Esophagus squamous epithelium (tissue), 5 donors: Measurements from ENCODE around the gene EXO1. TPM values are rescaled to one million over a fixed set of nuclear protein-coding genes. Genes with fewer than 3 reads are reported as not detected.

Experiments used
- DNase-seq: peaks from one replicate; lab custom pipeline; 2025; lab: John Stamatoyannopoulos, UW
- H3K27ac ChIP-seq, 4 donors: fragments of 200-600 bp; sonication (generic); one replicate each; pipeline ENCODE4 v1.5.1; 2016 to 2019; ENCODE audit warnings: mild to moderate bottlenecking in 1 of 4
- H3K27me3 ChIP-seq, 4 donors: fragments of 200-600 bp; sonication (generic); 1 replicate in 3 of 4; 2 replicates in 1 of 4; pipeline versions ENCODE4 v1.5.1 to v1.6.0; 2017 to 2021; ENCODE audit warnings: antibody characterized with exemption in 1 of 4
- H3K36me3 ChIP-seq, 3 donors: fragments of 200-600 bp; sonication (generic); one replicate each; pipeline ENCODE4 v1.5.1; 2016 to 2019
- H3K4me1 ChIP-seq, 3 donors: fragments of 200-600 bp; sonication (generic); one replicate each; pipeline ENCODE4 v1.5.1; 2017 to 2019
- H3K4me3 ChIP-seq, 4 donors: fragments of 200-600 bp; sonication (generic); 1 replicate in 3 of 4; 2 replicates in 1 of 4; pipeline ENCODE4 v1.5.1; 2016 to 2019; ENCODE audit warnings: mild to moderate bottlenecking in 2 of 4, moderate library complexity in 1 of 4
- H3K9me3 ChIP-seq, 3 donors: fragments of 200-600 bp; sonication (generic); one replicate each; pipeline ENCODE4 v1.5.1; 2016 to 2019
- POLR2A ChIP-seq, 4 donors: fragments of 450-650 bp; IDR thresholded peaks; one replicate each; pipeline ENCODE4 v1.6.1; 2017; ENCODE audit warnings: antibody characterized with exemption in 4 of 4, mild to moderate bottlenecking in 4 of 4, moderate library complexity in 3 of 4
- WGBS, 2 donors: methylation state at CpG; one replicate each; pipeline ENCODE4 v1.1.5; 2018; 5-methylcytosine and 5-hydroxymethylcytosine counted together
- intact Hi-C: fragments of 100-400 bp; cut with DNase I; formaldehyde crosslinking; loops from one replicate; pipeline ENCODE4 v1.15.0; 2022
- total RNA-seq, 4 donors: library from RNA; depleted of rRNA; stranded (reverse); fragments of >200 nt; gene quantifications; one replicate each; pipeline ENCODE4 v1.1.0, GENCODE V29; 2016
- TF ChIP-seq, protein P1 (sequence below), 6 experiments: fragments of 450-650 bp in 4 of 6; fragments of 200-600 bp in 2 of 6; sonication (generic) in 2 of 6; IDR thresholded peaks; one replicate each; pipeline ENCODE4 v1.5.1; 2016 to 2019; ENCODE audit warnings: antibody characterized with exemption in 6 of 6, mild to moderate bottlenecking in 4 of 6, moderate library complexity in 4 of 6
- donor health status: DM: yes; HTN: yes; CAD: no.

EXO1 gene
- total RNA-seq, 4 donors from 2014 or later = 1.5 to 9.2 (median 5.3) TPM

DNA sequence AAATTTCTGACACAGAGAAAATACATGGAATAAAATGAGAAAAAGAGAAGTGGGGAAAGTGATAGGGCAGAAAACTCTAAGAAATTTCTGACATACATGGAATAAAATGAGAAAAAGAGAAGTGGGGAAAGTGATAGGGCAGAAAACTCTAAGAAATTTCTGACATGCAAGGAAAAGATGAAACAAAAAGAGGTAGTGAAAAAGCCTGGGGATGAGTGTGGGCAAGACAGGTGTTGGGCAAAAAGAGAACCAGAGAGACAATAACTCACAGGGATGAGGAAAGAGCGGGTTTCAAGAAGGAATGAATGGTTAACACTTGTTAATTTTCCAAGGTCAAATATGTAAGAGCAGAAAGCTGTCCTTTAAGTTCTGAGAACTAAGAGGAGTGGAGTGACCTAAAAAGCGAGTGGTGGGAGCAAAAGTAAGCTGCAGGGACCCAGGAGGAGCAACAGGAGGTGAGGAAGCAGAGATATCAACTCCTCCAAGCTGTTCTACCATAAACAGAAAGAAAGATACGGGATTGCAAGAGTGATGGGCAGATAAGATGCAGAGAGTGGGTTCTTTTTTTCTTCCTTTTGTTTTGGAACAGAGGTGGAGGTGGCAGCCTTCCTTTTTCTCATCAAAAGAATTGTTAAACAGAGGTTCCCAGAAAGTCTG, 29.9 kb upstream of the EXO1 start:
- 57 to 64% methylated on average over 3 of the region's 3 CpGs for WGBS, 2 donors
- TF ChIP-seq, protein P1, sequence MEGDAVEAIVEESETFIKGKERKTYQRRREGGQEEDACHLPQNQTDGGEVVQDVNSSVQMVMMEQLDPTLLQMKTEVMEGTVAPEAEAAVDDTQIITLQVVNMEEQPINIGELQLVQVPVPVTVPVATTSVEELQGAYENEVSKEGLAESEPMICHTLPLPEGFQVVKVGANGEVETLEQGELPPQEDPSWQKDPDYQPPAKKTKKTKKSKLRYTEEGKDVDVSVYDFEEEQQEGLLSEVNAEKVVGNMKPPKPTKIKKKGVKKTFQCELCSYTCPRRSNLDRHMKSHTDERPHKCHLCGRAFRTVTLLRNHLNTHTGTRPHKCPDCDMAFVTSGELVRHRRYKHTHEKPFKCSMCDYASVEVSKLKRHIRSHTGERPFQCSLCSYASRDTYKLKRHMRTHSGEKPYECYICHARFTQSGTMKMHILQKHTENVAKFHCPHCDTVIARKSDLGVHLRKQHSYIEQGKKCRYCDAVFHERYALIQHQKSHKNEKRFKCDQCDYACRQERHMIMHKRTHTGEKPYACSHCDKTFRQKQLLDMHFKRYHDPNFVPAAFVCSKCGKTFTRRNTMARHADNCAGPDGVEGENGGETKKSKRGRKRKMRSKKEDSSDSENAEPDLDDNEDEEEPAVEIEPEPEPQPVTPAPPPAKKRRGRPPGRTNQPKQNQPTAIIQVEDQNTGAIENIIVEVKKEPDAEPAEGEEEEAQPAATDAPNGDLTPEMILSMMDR (IDR thresholded peaks at IDR 0.05) = no peak
- TF ChIP-seq POLR2A (IDR thresholded peaks at IDR 0.05) = no peak
- H3K9me3 ChIP-seq = no peaks in the 10 kb centered on the region
- DNase-seq = no peak
- no peaks in the 10 kb centered on the region for H3K36me3 ChIP-seq
- no peaks in the 10 kb centered on the region for H3K27me3 ChIP-seq
- no peaks in the 10 kb centered on the region for H3K4me1 ChIP-seq
- no peak overlapping the region for H3K4me3 ChIP-seq
- H3K27ac ChIP-seq = no peak overlapping the region
- intact Hi-C loops = no loop called here

- Histone ChIP-seq H3K4me1 (no peaks in the 10 kb centered on the region), H3K9me3 (no peaks in the 10 kb centered on the region), H3K27me3 (no peaks in the 10 kb centered on the region), H3K36me3 (no peaks in the 10 kb centered on the region), H3K4me3 (no peak overlapping the region), H3K27ac (no peak overlapping the region)
- DNase-seq = no peak
- WGBS, 2 donors = 74 to 76% methylated on average over 4 of the region's 4 CpGs
- intact Hi-C loops = no loop called here
- TF ChIP-seq, protein P1 (IDR thresholded peaks at IDR 0.05) = no peak
- no peak for TF ChIP-seq POLR2A (IDR thresholded peaks at IDR 0.05)
These were observed 28.6 kb upstream of the EXO1 start for GRCh38 chr1:241819340-241819866.

GRCh38 chr1:241821363-241821762, 26.6 kb upstream of the EXO1 start:
- Histone ChIP-seq H3K36me3 (no peaks in the 10 kb centered on the region), H3K27ac (no peak overlapping the region), H3K9me3 (no peaks in the 10 kb centered on the region), H3K27me3 (no peaks in the 10 kb centered on the region), H3K4me3 (no peak overlapping the region), H3K4me1 (no peaks in the 10 kb centered on the region)
- TF ChIP-seq, protein P1 (IDR thresholded peaks at IDR 0.05) = no peak
- no peak for TF ChIP-seq POLR2A (IDR thresholded peaks at IDR 0.05)
- intact Hi-C loops = no loop called here
- WGBS, 2 donors = 71 to 76% methylated on average over 4 of the region's 4 CpGs
- DNase-seq = no peak

DNA sequence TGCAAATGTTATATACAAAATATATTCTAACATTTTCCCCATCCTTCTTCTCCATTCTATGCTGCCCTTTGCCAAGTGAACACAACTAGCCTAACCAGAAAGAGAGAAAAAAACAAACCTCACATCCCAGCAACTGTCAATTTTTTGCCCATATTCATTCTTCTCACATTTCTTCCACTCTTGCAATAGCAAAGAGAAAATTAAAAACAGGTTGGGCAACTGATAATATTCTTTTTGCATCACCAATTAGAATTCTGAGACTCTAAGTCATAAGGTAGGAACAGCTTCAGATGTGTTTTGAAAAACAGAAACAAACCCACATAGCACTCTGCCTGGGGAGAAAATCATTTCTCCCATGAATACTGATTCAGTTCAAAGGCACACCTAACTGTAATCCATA, 25.2 kb upstream of the EXO1 start:
- TF ChIP-seq, protein P1 (IDR thresholded peaks at IDR 0.05) = no peak
- TF ChIP-seq POLR2A (IDR thresholded peaks at IDR 0.05) = no peak
- no peaks in the 10 kb centered on the region for H3K9me3 ChIP-seq
- no peak overlapping the region for H3K4me3 ChIP-seq
- no peak overlapping the region for H3K27ac ChIP-seq
- no peaks in the 10 kb centered on the region for H3K4me1 ChIP-seq
- H3K27me3 ChIP-seq = no peaks in the 10 kb centered on the region
- no peaks in the 10 kb centered on the region for H3K36me3 ChIP-seq
- intact Hi-C loops = no loop called here
- no peak for DNase-seq

GRCh38 chr1:241823925-241824324, 24.1 kb upstream of the EXO1 start:
- intact Hi-C loops = no loop called here
- Histone ChIP-seq H3K9me3 (no peaks in the 10 kb centered on the region), H3K27me3 (no peaks in the 10 kb centered on the region), H3K36me3 (no peaks in the 10 kb centered on the region), H3K4me3 (no peak overlapping the region), H3K27ac (no peak overlapping the region), H3K4me1 (no peaks in the 10 kb centered on the region)
- DNase-seq = no peak
- 50% methylated on average over 1 of the region's 1 CpG; no CpG with 5 or more reads in 1 of the 2 donors for WGBS, 2 donors
- TF ChIP-seq, protein P1 (IDR thresholded peaks at IDR 0.05) = no peak
- TF ChIP-seq POLR2A (IDR thresholded peaks at IDR 0.05) = no peak
